BJ (cell line): ENCODE measurements around the gene IL12A. TPM values are rescaled to one million over a fixed set of nuclear protein-coding genes. Genes with fewer than 3 reads are reported as not detected.

Experiments
- CTCF ChIA-PET: fragments of 350-600 bp; formaldehyde crosslinking; extraction: SDS; loops from one replicate; lab custom pipeline; 2021; ENCODE audit warnings: antibody characterized with exemption, inconsistent platforms; lab: Yijun Ruan, JAX
- POLR2A ChIA-PET: fragments of 300-600 bp; sonication (Branson Sonifier 250); formaldehyde crosslinking; extraction: SDS; loops from one replicate; lab custom pipeline; 2021; ENCODE audit warnings: antibody characterized with exemption; lab: Charles Lee
- DNase-seq: peaks from one replicate; pipeline ENCODE4 v3.0.0-alpha.2; 2011; ENCODE audit warnings: low read depth
- H3K27me3 ChIP-seq: 2 replicates; pipeline ENCODE4 v1.6.0; 2011; ENCODE audit warnings: low read length; ENCODE audit not compliant: control insufficient read depth, insufficient read depth
- H3K36me3 ChIP-seq: 2 replicates; pipeline ENCODE4 v1.5.1; 2011; ENCODE audit warnings: low read length; ENCODE audit not compliant: control insufficient read depth, insufficient read depth
- H3K4me3 ChIP-seq: 2 replicates; pipeline ENCODE4 v1.5.1; 2011; ENCODE audit warnings: low read depth, mild to moderate bottlenecking, control low read depth, low read length
- CTCF ChIP-seq: IDR thresholded peaks from 2 replicates; pipeline ENCODE4 v1.5.1; 2011; ENCODE audit warnings: low read depth, mild to moderate bottlenecking, control low read depth, inconsistent platforms, low read length, moderate library complexity; ENCODE audit not compliant: insufficient read depth
- polyA plus RNA-seq: library from polyadenylated mRNA; depleted of rRNA; stranded (reverse); fragments of >200 nt; gene quantifications from 2 replicates; pipeline ENCODE4 v1.2.3, GENCODE V29; 2011

The IL12A gene
- polyA plus RNA-seq, 1 experiment, result 0.50 TPM

GRCh38 chr3:159996018-159996417 lies 7.4 kb downstream of the IL12A start:
- H3K4me3 ChIP-seq, result no peak overlapping the region
- DNase-seq, result no peak
- no peaks in the 10 kb centered on the region for H3K36me3 ChIP-seq
- no peak for TF ChIP-seq CTCF
- CTCF ChIA-PET, result interaction anchor here (0.9 to 1.0 kb wide), 2 partner anchors 9 to 67 kb away, joined by 3 to 4 read pairs; no protein-coding TSS in a partner anchor
- POLR2A ChIA-PET, result no interaction called here
- no peaks in the 10 kb centered on the region for H3K27me3 ChIP-seq

GRCh38 chr3:159996959-159997358 lies 8.3 kb downstream of the IL12A start:
- no peak for DNase-seq

GRCh38 chr3:160001148-160001760 lies 12.6 kb downstream of the IL12A start:
- Histone ChIP-seq H3K4me3 (no peak overlapping the region), H3K36me3 (no peaks in the 10 kb centered on the region), H3K27me3 (no peaks in the 10 kb centered on the region)
- TF ChIP-seq CTCF, result no peak
- no peak for DNase-seq
- ChIA-PET POLR2A (no interaction called here), CTCF (interaction anchor here (1.2 to 11.3 kb wide), 6 partner anchors 9 to 135 kb away, joined by 3 to 276 read pairs (median 5); partner anchors contain the start of gene IL12A)

More at GRCh38 chr3:159996959-159997358, 8.3 kb downstream of the IL12A start:
- no peak for TF ChIP-seq CTCF
- Histone ChIP-seq H3K36me3 (no peaks in the 10 kb centered on the region), H3K27me3 (no peaks in the 10 kb centered on the region), H3K4me3 (no peak overlapping the region)
- ChIA-PET CTCF (interaction anchor here (0.6 to 2.7 kb wide), 4 partner anchors 9 to 113 kb away, joined by 3 to 17 read pairs (median 4); partner anchors contain the start of gene IL12A), POLR2A (no interaction called here)

GRCh38 chr3:160001850-160002623 lies 13.4 kb downstream of the IL12A start:
- no peak for TF ChIP-seq CTCF
- Histone ChIP-seq H3K27me3 (no peaks in the 10 kb centered on the region), H3K4me3 (no peak overlapping the region), H3K36me3 (no peaks in the 10 kb centered on the region)
- CTCF ChIA-PET, result interaction anchor here (1.4 to 11.3 kb wide), 8 partner anchors 12 to 196 kb away, joined by 3 to 276 read pairs (median 54); partner anchors contain the start of gene IL12A
- POLR2A ChIA-PET, result no interaction called here
- DNase-seq, result no peak

DNA sequence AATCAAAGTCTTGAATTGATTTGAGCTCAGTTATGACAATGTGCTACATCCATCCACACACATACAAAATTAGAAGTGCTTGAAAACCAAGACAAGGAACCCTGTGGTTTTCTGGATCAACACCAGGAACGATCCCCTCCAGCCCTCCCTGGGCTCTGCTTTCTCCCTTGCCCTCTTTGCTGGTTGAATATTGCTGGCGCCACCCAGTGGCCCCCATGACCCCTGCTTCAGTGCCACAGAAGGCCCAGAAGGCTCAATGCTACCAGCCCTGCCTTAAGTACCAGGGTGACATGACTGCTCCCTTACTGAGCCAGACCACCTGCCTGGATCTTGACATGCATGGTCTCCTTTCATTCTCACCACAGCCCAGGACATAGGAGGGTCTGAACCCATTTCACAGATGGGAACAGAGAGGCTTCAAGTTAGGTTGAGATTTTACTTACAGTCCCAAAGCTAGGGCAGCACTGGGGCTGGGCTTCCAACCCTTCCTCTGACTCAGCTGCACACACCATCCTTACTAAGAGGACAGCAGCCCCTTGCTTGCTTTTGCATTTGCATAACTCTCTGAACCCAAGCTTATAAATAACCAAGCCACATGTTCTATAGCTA lies 15.0 kb downstream of the IL12A start:
- H3K27me3 ChIP-seq, result no peaks in the 10 kb centered on the region
- ChIA-PET POLR2A (no interaction called here), CTCF (interaction anchor here (0.7 to 11.3 kb wide), 16 partner anchors 9 to 739 kb away, joined by 3 to 276 read pairs (median 6); partner anchors contain the start of gene IL12A)
- TF ChIP-seq CTCF, result peak; percentile 63
- no peak overlapping the region for H3K4me3 ChIP-seq
- H3K36me3 ChIP-seq, result no peaks in the 10 kb centered on the region
- DNase-seq, result no peak
